Spleen (tissue), 11 donors: ENCODE measurements around the gene ARMC12. TPM values are rescaled to one million over a fixed set of nuclear protein-coding genes. Genes with fewer than 3 reads are reported as not detected.

Experiments used
- DNase-seq: peaks from one replicate; pipeline ENCODE4 v3.0.0-alpha.2; 2020
- H3K27ac ChIP-seq, 8 donors: fragments of 200-600 bp; sonication (generic) in 7 of 8; 1 replicate in 4 of 8; 2 replicates in 4 of 8; pipeline versions ENCODE4 v1.5.0 to v1.8.0; 2016 to 2021; ENCODE audit warnings: inconsistent platforms in 4 of 8, mild to moderate bottlenecking in 4 of 8, moderate library complexity in 1 of 8
- H3K27me3 ChIP-seq, 7 donors: fragments of 200-600 bp; sonication (generic) in 6 of 7; replicated peaks in 1 of 7; 1 replicate in 4 of 7; 2 replicates in 3 of 7; pipeline versions ENCODE4 v1.5.0 to v1.8.0; 2016 to 2021; ENCODE audit warnings: inconsistent platforms in 3 of 7, mild to moderate bottlenecking in 1 of 7
- H3K36me3 ChIP-seq, 6 donors: fragments of 200-600 bp; sonication (generic) in 5 of 6; 1 replicate in 4 of 6; 2 replicates in 2 of 6; pipeline versions ENCODE4 v1.5.0 to v1.8.0; 2016 to 2021; ENCODE audit warnings: inconsistent platforms in 2 of 6
- H3K4me1 ChIP-seq, 6 donors: fragments of 200-600 bp; sonication (generic) in 5 of 6; 1 replicate in 3 of 6; 2 replicates in 3 of 6; pipeline versions ENCODE4 v1.5.0 to v1.8.0; 2016 to 2021; ENCODE audit warnings: inconsistent platforms in 3 of 6
- H3K4me3 ChIP-seq, 8 donors: fragments of 200-600 bp; sonication (generic) in 7 of 8; 1 replicate in 4 of 8; 2 replicates in 4 of 8; pipeline versions ENCODE4 v1.5.0 to v1.8.0; 2016 to 2021; ENCODE audit warnings: inconsistent platforms in 4 of 8, mild to moderate bottlenecking in 4 of 8, moderate library complexity in 2 of 8
- H3K9me3 ChIP-seq, 8 donors: fragments of 200-600 bp; sonication (generic) in 7 of 8; 1 replicate in 4 of 8; 2 replicates in 4 of 8; pipeline versions ENCODE4 v1.5.0 to v1.8.0; 2016 to 2021; ENCODE audit warnings: inconsistent platforms in 4 of 8
- CTCF ChIP-seq, 11 experiments: fragments of 200-600 bp in 7 of 11; fragments of 450-650 bp in 4 of 11; sonication (generic) in 4 of 11; IDR thresholded peaks in 8 of 11; conservative IDR thresholded peaks in 3 of 11; 1 replicate in 7 of 11; 2 replicates in 4 of 11; pipeline versions ENCODE4 v1.4.0 to v1.8.0; 2016 to 2021; ENCODE audit warnings: antibody characterized with exemption in 11 of 11, inconsistent platforms in 4 of 11, mild to moderate bottlenecking in 1 of 11
- POLR2A ChIP-seq, 3 donors: fragments of 450-650 bp; IDR thresholded peaks; one replicate each; pipeline ENCODE4 v1.5.1; 2017; ENCODE audit warnings: antibody characterized with exemption in 3 of 3, mild to moderate bottlenecking in 1 of 3
- POLR2AphosphoS5 ChIP-seq, 3 donors: sonication (generic); formaldehyde crosslinking; IDR thresholded peaks; one replicate each; pipeline ENCODE4 v1.5.1; 2017; ENCODE audit warnings: antibody characterized with exemption in 3 of 3
- WGBS, 5 donors: extraction: QIAGEN DNeasy Blood & Tissue Kit in 3 of 5; methylation state at CpG; one replicate each; pipeline versions ENCODE4 v1.1.5 to v1.1.7; 2013 to 2018; 5-methylcytosine and 5-hydroxymethylcytosine counted together
- intact Hi-C: fragments of 100-400 bp; cut with DNase I; formaldehyde crosslinking; loops from one replicate; pipeline ENCODE4 v1.15.0; 2023; ENCODE audit warnings: low total_unique reads
- polyA plus RNA-seq, 3 donors: library from polyadenylated mRNA; stranded (reverse); fragments of 200-250 nt; gene quantifications; one replicate each; pipeline ENCODE4 v1.2.1, GENCODE V29; 2013
- total RNA-seq, 7 donors: library from RNA; depleted of rRNA in 3 of 7; stranded (reverse); fragments of >200 nt in 3 of 7; fragmentation: NEBNext Ultra II Directional in 4 of 7; extraction: Animal tissue kit (Norgen Biotek cat#: 25700) in 4 of 7; gene quantifications; one replicate each; pipeline versions ENCODE4 v1.1.0 to v1.2.1, GENCODE V29; 2016 to 2021
- donor health status: healthy with polysubstance abuse.
- donor health status: DM: no; HTN: no; CAD: no; lungs with moderate emphysema.
- donor health status: DM: no; HTN: no; CAD: no.
- donor health status: Bipolar disorder and iron deficiency.
- donor health status: healthy.
- donor health status: DM: no; HTN: no; CAD: no.
- donor health status: DM: yes; HTN: yes; CAD: no.

Gene ARMC12
- total and polyA plus RNA-seq, 10 donors = 0.23 to 4.1 (median 1.2) TPM

- Histone ChIP-seq H3K4me3 (no peak overlapping the region), H3K36me3 (no peaks in the 10 kb centered on the region), H3K27ac (peak overlapping the region in 3 of 8 donors; percentile 43 to 100 (median 99)), H3K27me3 (no peaks in the 10 kb centered on the region), H3K9me3 (no peaks in the 10 kb centered on the region), H3K4me1 (peaks cover 22 to 67% (median 55%) of the 10 kb centered on the region in 6 donors)
- WGBS, 5 donors = 40 to 69% (median 60%) methylated on average over 8 to 16 of the region's 16 CpGs
- DNase-seq = peak; percentile 73
- intact Hi-C loops = loop anchor here (2.0 to 5.0 kb wide), 2 partner anchors 155 to 215 kb away; no protein-coding TSS in a partner anchor
- TF ChIP-seq CTCF (IDR thresholded peaks at IDR 0.05 in 8 of 11, conservative IDR thresholded peaks at IDR 0.05 in 3 of 11) (peak; percentile 75 to 98 (median 86)), POLR2A (IDR thresholded peaks at IDR 0.05) (no peak), POLR2AphosphoS5 (IDR thresholded peaks at IDR 0.05) (peak in 2 of 3 donors; percentile 42 to 53)
Observed at GRCh38 chr6:35737413-35738211, 780 bp downstream of the ARMC12 start.

- peak; percentile 4 for DNase-seq
- Histone ChIP-seq H3K36me3 (no peaks in the 10 kb centered on the region), H3K9me3 (no peaks in the 10 kb centered on the region), H3K27ac (peak overlapping the region in 4 of 8 donors; percentile 8 to 59 (median 42)), H3K4me3 (no peak overlapping the region), H3K4me1 (peaks cover 11 to 44% (median 37%) of the 10 kb centered on the region in 6 donors), H3K27me3 (no peaks in the 10 kb centered on the region)
- WGBS, 5 donors = 58 to 71% (median 64%) methylated on average over 5 of the region's 5 CpGs
- TF ChIP-seq CTCF (IDR thresholded peaks at IDR 0.05 in 8 of 11, conservative IDR thresholded peaks at IDR 0.05 in 3 of 11) (no peak), POLR2A (IDR thresholded peaks at IDR 0.05) (no peak), POLR2AphosphoS5 (IDR thresholded peaks at IDR 0.05) (no peak)
- intact Hi-C loops = loop anchor here (5.0 kb wide), 1 partner anchor 218 kb away; no protein-coding TSS in a partner anchor
Observed at GRCh38 chr6:35739645-35740524, 3.1 kb downstream of the ARMC12 start.

- TF ChIP-seq POLR2AphosphoS5 (IDR thresholded peaks at IDR 0.05) (no peak), CTCF (IDR thresholded peaks at IDR 0.05 in 8 of 11, conservative IDR thresholded peaks at IDR 0.05 in 3 of 11) (no peak), POLR2A (IDR thresholded peaks at IDR 0.05) (no peak)
- H3K4me1 ChIP-seq = peaks cover 0 to 15% (median 9%) of the 10 kb centered on the region in 6 donors
- no peak overlapping the region for H3K4me3 ChIP-seq
- WGBS, 5 donors = 76 to 81% (median 77%) methylated on average over 8 of the region's 8 CpGs
- H3K36me3 ChIP-seq = no peaks in the 10 kb centered on the region
- no peak overlapping the region for H3K27ac ChIP-seq
- intact Hi-C loops = no loop called here
- H3K27me3 ChIP-seq = no peaks in the 10 kb centered on the region
- H3K9me3 ChIP-seq = peaks cover 0 to 7% (median 4%) of the 10 kb centered on the region in 8 donors
- no peak for DNase-seq
Observed at GRCh38 chr6:35742842-35743241, 6.0 kb downstream of the ARMC12 start.
